HG03039 (cell line): ENCODE data around the gene HES7.
"Not testable (repeated sequence)": the region's sequence is repeated elsewhere in the genome, so short reads cannot be mapped to it uniquely, and the experiment has no call there.

ENCODE experiments used
- ATAC-seq: cut with Tn5 transposase; IDR thresholded peaks from one replicate; pipeline ENCODE4 v1.9.1; 2021; ENCODE audit warnings: mild to moderate bottlenecking, moderate library complexity; ENCODE audit not compliant: unreplicated experiment

The HES7 gene

GRCh38 chr17:8124350-8125153 lies 646 bp upstream of the HES7 start:
- ATAC-seq = no peak

- ATAC-seq = no peak
These were observed 797 bp downstream of the HES7 start for GRCh38 chr17:8122924-8123694.

GRCh38 chr17:8122422-8122923 lies 1.4 kb downstream of the HES7 start:
- ATAC-seq = no peak

- no peak for ATAC-seq
These were observed 2.1 kb downstream of the HES7 start for GRCh38 chr17:8121681-8122421.

- ATAC-seq = no peak
These were observed 2.6 kb downstream of the HES7 start for GRCh38 chr17:8121407-8121680.

GRCh38 chr17:8120520-8121406 lies 3.1 kb downstream of the HES7 start:
- ATAC-seq = no peak

- ATAC-seq = no peak
These were observed 4.1 kb downstream of the HES7 start for GRCh38 chr17:8119581-8120519.

GRCh38 chr17:8118769-8119580 lies 4.9 kb downstream of the HES7 start:
- ATAC-seq = peak; percentile 38

GRCh38 chr17:8117980-8118768 lies 5.7 kb downstream of the HES7 start, which contains the start of gene ALOXE3:
Gene ALOXE3 (minus strand): TSS chr17:8118514. CDS start chr17:8117990, 524 bp downstream.
- ATAC-seq = no peak

- ATAC-seq = no peak
These were observed 6.4 kb downstream of the HES7 start for GRCh38 chr17:8117367-8117979.

- no peak for ATAC-seq
These were observed 7.1 kb downstream of the HES7 start for GRCh38 chr17:8116776-8117175.

- no peak for ATAC-seq
These were observed 13.0 kb downstream of the HES7 start for GRCh38 chr17:8110907-8111306.

- no peak for ATAC-seq
These were observed 13.5 kb downstream of the HES7 start for GRCh38 chr17:8110456-8110804.

- ATAC-seq = no peak
These were observed 14.0 kb downstream of the HES7 start for GRCh38 chr17:8109661-8110455.

- no peak for ATAC-seq
These were observed 14.8 kb downstream of the HES7 start for GRCh38 chr17:8108972-8109660.

GRCh38 chr17:8106980-8107379 lies 16.9 kb downstream of the HES7 start:
- ATAC-seq = not testable (repeated sequence)
